ENCODE data around the gene OR4K14. TPM values are rescaled to one million over a fixed set of nuclear protein-coding genes. Genes with fewer than 3 reads are reported as not detected.
"Not testable (repeated sequence)": the region's sequence is repeated elsewhere in the genome, so short reads cannot be mapped to it uniquely, and the experiment has no call there.

Gene OR4K14, protein sequence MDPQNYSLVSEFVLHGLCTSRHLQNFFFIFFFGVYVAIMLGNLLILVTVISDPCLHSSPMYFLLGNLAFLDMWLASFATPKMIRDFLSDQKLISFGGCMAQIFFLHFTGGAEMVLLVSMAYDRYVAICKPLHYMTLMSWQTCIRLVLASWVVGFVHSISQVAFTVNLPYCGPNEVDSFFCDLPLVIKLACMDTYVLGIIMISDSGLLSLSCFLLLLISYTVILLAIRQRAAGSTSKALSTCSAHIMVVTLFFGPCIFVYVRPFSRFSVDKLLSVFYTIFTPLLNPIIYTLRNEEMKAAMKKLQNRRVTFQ
- total RNA-seq, result not detected
- long read RNA-seq, result 0 reads

DNA sequence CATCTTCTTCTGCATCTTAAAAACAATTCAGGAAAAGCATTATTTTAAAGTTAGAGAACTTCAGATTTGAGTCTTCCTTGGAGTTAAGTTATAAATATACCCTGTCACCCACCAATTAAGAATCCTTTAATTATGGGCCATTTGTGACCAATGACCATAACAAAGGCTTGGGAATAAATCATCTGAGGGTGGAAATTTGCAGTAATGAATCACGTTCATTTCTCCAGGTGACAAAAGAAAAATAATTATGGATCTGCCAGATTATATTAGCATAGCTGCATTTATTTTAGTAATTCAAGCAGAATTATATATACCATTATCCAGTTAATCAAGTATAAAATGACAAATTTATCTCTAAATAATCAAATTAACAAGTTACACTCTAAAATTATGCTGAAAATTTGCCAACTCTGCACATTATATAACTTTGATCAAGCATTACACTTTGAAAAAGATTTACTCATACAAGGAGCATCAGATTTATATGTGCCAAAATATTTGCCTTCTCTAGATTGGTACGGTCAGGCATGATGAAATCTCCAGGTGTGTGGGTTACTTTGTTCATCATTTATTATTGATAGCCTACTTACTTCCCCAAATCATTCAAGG, at the start of gene OR4K14:
TSS of gene OR4K14 (minus strand) at position 51 of the 609 bp plus-strand sequence. CDS start 4,114 bp downstream, outside the sequence.
- ATAC-seq (no peak), DNase-seq (ENCODE audit: missing footprints) (no peak)
- intact Hi-C loops (cut with DNase I), result no loop called here

- intact Hi-C loops (cut with DNase I), result no loop called here
- no peak for DNase-seq (ENCODE audit: missing footprints)
- ATAC-seq, result no peak
These were observed 40.6 kb upstream of the OR4K14 start, which contains the start of gene OR4L1 for GRCh38 chr14:20059745-20060144. OR4L1 (plus strand) TSS chr14:20060045; CDS start chr14:20060045, 0 bp downstream.

DNA sequence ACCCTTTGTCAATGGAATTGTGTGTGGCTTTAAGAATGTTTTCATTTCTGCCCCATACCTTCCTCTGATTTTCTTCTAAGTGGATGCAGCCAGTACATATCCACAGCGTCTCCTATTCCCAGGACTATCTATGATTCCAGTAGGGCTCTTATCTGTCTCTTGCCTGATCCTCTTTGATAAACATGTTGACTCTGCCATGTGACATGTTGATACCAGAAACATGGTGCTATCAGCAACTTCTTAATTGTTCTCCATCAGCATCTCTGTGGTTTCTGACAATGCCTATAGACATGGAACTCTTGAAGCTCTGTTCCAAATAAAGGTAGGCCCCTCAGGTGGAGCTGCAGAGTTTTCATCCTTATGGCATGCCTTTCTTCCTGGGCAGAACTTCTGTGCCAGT, 29.1 kb upstream of the OR4K14 start:
- no peak for DNase-seq (ENCODE audit: missing footprints)

GRCh38 chr14:20044243-20044642, 25.1 kb upstream of the OR4K14 start:
- intact Hi-C loops (cut with DNase I), result no loop called here
- no peak for ATAC-seq
- DNase-seq (ENCODE audit: missing footprints), result no peak

More for the DNA sequence above, 29.1 kb upstream of the OR4K14 start:
- no peak for ATAC-seq
- intact Hi-C loops (cut with DNase I), result no loop called here

- DNase-seq (ENCODE audit: missing footprints) (no peak), ATAC-seq (no peak)
- intact Hi-C loops (cut with DNase I), result no loop called here
These were observed 16.8 kb upstream of the OR4K14 start, which contains the start of gene OR4K13 for GRCh38 chr14:20035938-20036337. OR4K13 (minus strand) TSS chr14:20036038; CDS start chr14:20034758, 1,280 bp downstream.

DNA sequence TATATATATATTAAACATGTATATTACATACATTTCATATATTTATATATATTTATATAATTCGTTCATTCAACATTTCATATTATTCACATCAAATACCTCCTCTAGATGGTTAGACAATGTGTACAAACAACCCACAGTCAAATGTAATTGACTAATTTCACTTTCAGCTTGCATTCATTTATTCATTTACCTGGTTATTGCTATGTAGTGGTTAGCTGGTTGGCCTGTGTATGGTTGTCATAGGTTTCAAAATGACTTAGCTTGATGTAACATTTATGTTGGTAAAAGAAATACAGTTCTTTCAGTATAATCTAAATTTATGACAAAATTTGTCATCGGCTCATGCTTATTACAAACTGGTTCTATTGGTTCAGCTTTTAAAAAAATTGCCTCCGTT, 16.3 kb upstream of the OR4K14 start:
- intact Hi-C loops (cut with DNase I), result no loop called here
- DNase-seq (ENCODE audit: missing footprints) (no peak), ATAC-seq (no peak)

GRCh38 chr14:20031058-20031457, 12.0 kb upstream of the OR4K14 start:
- intact Hi-C loops (cut with DNase I), result no loop called here
- DNase-seq (ENCODE audit: missing footprints) (no peak), ATAC-seq (no peak)

- intact Hi-C loops (cut with DNase I), result no loop called here
- DNase-seq (ENCODE audit: missing footprints) (no peak), ATAC-seq (no peak)
These were observed 11.0 kb downstream of the OR4K14 start for GRCh38 chr14:20008156-20008555.

DNA sequence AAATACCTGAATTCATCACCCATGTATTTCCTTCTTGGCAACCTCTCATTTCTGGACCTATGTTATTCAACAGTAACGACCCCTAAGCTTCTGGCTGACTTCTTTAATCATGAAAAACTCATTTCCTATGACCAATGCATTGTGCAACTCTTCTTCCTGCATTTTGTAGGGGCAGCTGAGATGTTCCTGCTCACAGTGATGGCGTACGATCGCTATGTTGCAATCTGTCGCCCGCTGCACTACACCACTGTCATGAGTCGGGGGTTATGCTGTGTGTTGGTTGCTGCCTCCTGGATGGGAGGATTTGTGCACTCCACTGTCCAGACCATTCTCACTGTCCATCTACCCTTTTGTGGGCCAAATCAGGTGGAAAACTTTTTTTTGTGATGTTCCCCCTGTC, 16.8 kb downstream of the OR4K14 start:
- intact Hi-C loops (cut with DNase I), result no loop called here
- DNase-seq (ENCODE audit: missing footprints) (no peak), ATAC-seq (no peak)

DNA sequence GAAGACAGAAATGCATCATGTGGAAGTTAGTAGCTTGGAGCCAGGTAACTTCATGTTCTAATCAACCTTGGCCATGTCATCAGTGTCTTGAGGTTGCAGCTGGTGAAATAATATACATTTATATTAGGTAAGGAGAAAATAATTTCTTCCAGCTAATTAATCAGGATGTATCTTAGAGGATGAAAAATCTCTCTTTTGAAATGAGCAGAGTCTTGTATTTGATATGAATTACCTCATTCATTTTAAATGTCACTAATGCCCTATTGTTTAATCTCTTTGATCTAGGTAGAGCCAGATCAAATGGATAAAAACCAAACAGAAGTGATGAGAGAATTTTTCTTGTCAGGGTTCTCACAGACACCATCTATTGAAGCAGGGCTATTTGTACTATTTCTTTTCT, 17.2 kb downstream of the OR4K14 start, which contains the start of gene OR4Q2:
TSS of gene OR4Q2 (plus strand) at position 301 of the 400 bp plus-strand sequence.
- no peak for DNase-seq (ENCODE audit: missing footprints)
- ATAC-seq, result no peak
- intact Hi-C loops (cut with DNase I), result no loop called here

DNA sequence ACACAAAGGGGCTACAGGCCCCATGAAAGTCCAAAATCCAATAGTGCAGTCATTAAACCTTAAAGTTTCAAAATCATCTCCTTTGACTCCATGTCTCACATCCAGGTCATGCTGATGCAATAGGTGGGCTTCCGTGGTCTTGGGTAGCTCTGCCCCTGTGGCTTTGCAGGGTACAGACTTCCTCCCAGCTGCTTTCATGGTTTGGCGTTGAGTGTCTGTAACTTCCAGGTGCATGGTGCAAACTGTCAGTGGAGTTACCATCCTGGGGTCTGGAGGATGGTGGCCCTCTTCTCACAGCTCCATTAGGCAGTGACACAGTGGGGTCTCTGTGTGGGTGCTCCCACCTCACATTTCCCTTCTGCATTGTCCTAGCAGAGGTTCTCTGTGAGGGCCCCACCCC, 25.7 kb downstream of the OR4K14 start:
- ATAC-seq (no peak), DNase-seq (ENCODE audit: missing footprints) (no peak)
- intact Hi-C loops (cut with DNase I), result no loop called here

- DNase-seq (ENCODE audit: missing footprints) (no peak), ATAC-seq (no peak)
- intact Hi-C loops (cut with DNase I), result no loop called here
These were observed 43.8 kb downstream of the OR4K14 start, which contains the start of gene OR4K15 for GRCh38 chr14:19975291-19975690. OR4K15 (plus strand) TSS chr14:19975591; CDS start chr14:19975591, 0 bp downstream.

DNA sequence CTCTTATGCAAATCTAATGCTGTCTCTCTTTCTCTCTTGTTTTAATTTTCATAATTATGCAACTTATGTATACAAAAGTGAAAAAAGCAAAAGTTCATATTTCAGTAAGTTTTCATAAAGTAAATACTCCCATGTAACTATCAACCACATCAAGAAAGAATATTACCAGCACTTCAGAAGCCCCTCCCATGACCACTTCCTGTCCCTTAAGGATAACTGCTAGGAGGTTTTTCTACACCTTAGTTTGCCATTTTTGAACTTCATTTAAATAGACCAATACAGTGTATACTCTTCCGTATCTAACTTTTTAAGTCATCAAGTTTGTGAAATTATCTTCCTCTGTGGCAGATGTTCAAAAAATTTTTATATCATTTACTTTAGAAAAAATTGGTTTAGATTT, 44.3 kb downstream of the OR4K14 start:
- intact Hi-C loops (cut with DNase I), result no loop called here
- no peak for ATAC-seq

GRCh38 chr14:19969735-19970134, 49.4 kb downstream of the OR4K14 start:
- intact Hi-C loops (cut with DNase I), result not testable (repeated sequence)

More for the DNA sequence above, 44.3 kb downstream of the OR4K14 start:
- no peak for DNase-seq (ENCODE audit: missing footprints)

More at GRCh38 chr14:19969735-19970134, 49.4 kb downstream of the OR4K14 start:
- DNase-seq (ENCODE audit: missing footprints); ATAC-seq: not testable (repeated sequence)

Other genes with a start within 250 kb of the OR4K14 start
- gene OR4M1, start 245.8 kb downstream of the OR4K14 start, total RNA-seq, result not detected
- not detected for gene OR4N2, start 215.5 kb downstream of the OR4K14 start, total RNA-seq
- gene OR4K2, start 144.2 kb downstream of the OR4K14 start, total RNA-seq, result not detected
- not detected for gene OR4K5, start 98.7 kb downstream of the OR4K14 start, total RNA-seq
- not detected for gene OR4K1, start 88.4 kb downstream of the OR4K14 start, total RNA-seq
- not detected for gene OR4K15, start 43.7 kb downstream of the OR4K14 start, total RNA-seq
- gene OR4Q2, start 17.1 kb downstream of the OR4K14 start, total RNA-seq, result not detected
- not detected for gene OR4K13, start 16.7 kb upstream of the OR4K14 start, total RNA-seq
- gene OR4L1, start 40.7 kb upstream of the OR4K14 start, total RNA-seq, result not detected
- gene OR4K17, start 91.4 kb upstream of the OR4K14 start, total RNA-seq, result not detected
- gene OR4N5, start 119.5 kb upstream of the OR4K14 start, total RNA-seq, result not detected
- gene OR11G2, start 171.6 kb upstream of the OR4K14 start, total RNA-seq, result not detected
- not detected for gene OR11H6, start 204.4 kb upstream of the OR4K14 start, total RNA-seq
- not detected for gene OR11H7, start 209.7 kb upstream of the OR4K14 start, total RNA-seq
- gene OR11H4, start 220.0 kb upstream of the OR4K14 start, total RNA-seq, result not detected

Data from Right ventricle myocardium inferior (tissue), 1 donor.